ENCODE data around the gene PGC. TPM values are rescaled to one million over a fixed set of nuclear protein-coding genes. Genes with fewer than 3 reads are reported as not detected.

PGC gene
- total and polyA plus RNA-seq, 9 of the 15 experiments (the other 6 are each of a cell fraction or from before 2014, with no cell fraction given) = 0.17 to 0.40 TPM; not detected in 7

GRCh38 chr6:41787219-41787917 is 40.2 kb upstream of the PGC start, which contains the start of gene TOMM6 (continued):
- TF ChIP-seq, protein P1, sequence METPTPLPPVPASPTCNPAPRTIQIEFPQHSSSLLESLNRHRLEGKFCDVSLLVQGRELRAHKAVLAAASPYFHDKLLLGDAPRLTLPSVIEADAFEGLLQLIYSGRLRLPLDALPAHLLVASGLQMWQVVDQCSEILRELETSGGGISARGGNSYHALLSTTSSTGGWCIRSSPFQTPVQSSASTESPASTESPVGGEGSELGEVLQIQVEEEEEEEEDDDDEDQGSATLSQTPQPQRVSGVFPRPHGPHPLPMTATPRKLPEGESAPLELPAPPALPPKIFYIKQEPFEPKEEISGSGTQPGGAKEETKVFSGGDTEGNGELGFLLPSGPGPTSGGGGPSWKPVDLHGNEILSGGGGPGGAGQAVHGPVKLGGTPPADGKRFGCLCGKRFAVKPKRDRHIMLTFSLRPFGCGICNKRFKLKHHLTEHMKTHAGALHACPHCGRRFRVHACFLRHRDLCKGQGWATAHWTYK (CRISPR knock-in tag; IDR thresholded peaks at IDR 0.05) = peak; percentile 74; the same call in 1 of the 2 replicates
- peak; percentile 30; the same call in 1 of the 2 replicates for TF ChIP-seq STAT5A (IDR thresholded peaks at IDR 0.05; ENCODE audit: borderline replicate concordance, low read length)
- TF ChIP-seq ZNF174 (CRISPR knock-in tag; IDR thresholded peaks at IDR 0.05) = no peak
- TF ChIP-seq, protein P2, sequence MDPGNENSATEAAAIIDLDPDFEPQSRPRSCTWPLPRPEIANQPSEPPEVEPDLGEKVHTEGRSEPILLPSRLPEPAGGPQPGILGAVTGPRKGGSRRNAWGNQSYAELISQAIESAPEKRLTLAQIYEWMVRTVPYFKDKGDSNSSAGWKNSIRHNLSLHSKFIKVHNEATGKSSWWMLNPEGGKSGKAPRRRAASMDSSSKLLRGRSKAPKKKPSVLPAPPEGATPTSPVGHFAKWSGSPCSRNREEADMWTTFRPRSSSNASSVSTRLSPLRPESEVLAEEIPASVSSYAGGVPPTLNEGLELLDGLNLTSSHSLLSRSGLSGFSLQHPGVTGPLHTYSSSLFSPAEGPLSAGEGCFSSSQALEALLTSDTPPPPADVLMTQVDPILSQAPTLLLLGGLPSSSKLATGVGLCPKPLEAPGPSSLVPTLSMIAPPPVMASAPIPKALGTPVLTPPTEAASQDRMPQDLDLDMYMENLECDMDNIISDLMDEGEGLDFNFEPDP (CRISPR knock-in tag; IDR thresholded peaks at IDR 0.05) = no peak
- 0 out of 2 replicates have a peak, but pooled peaks have one; percentile 9 for TF ChIP-seq ZBTB17 (CRISPR knock-in tag; IDR thresholded peaks at IDR 0.05)
- no peak for TF ChIP-seq ZNF224 (CRISPR knock-in tag; IDR thresholded peaks at IDR 0.05)
- TF ChIP-seq RFX1 (IDR thresholded peaks at IDR 0.05) = no peak
- TF ChIP-seq EP300 (IDR thresholded peaks at IDR 0.05; ENCODE audit: low read length) = peak; percentile 44; the same call in 1 of the 2 replicates
- no peak for TF ChIP-seq FUS (optimal IDR thresholded peaks at IDR 0.05; ENCODE audit: low read depth, low read length)
- no peak for TF ChIP-seq ZNF584 (CRISPR knock-in tag; IDR thresholded peaks at IDR 0.05; ENCODE audit: low read depth)
- TF ChIP-seq FOXJ3 (CRISPR knock-in tag; IDR thresholded peaks at IDR 0.05) = no peak
- no peak for TF ChIP-seq LARP7 (IDR thresholded peaks at IDR 0.05)
- TF ChIP-seq IRF2 (CRISPR knock-in tag; IDR thresholded peaks at IDR 0.05) = no peak
- peak; percentile 93 for TF ChIP-seq MTA3 (IDR thresholded peaks at IDR 0.05; ENCODE audit: borderline replicate concordance)
- TF ChIP-seq, protein P3, sequence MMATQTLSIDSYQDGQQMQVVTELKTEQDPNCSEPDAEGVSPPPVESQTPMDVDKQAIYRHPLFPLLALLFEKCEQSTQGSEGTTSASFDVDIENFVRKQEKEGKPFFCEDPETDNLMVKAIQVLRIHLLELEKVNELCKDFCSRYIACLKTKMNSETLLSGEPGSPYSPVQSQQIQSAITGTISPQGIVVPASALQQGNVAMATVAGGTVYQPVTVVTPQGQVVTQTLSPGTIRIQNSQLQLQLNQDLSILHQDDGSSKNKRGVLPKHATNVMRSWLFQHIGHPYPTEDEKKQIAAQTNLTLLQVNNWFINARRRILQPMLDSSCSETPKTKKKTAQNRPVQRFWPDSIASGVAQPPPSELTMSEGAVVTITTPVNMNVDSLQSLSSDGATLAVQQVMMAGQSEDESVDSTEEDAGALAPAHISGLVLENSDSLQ (IDR thresholded peaks at IDR 0.05) = peak; percentile 62
- no peak for TF ChIP-seq ADNP (tag; IDR thresholded peaks at IDR 0.05)
- 0 out of 2 replicates have a peak, but pooled peaks have one; percentile 16 for TF ChIP-seq ZNF134 (CRISPR knock-in tag; conservative IDR thresholded peaks at IDR 0.05)
- no peak for TF ChIP-seq ZBTB8A (IDR thresholded peaks at IDR 0.05; ENCODE audit: partially characterized antibody)
- TF ChIP-seq NBN (IDR thresholded peaks at IDR 0.05; ENCODE audit: low read depth) = peak; percentile 96
- TF ChIP-seq GTF2F1 (IDR thresholded peaks at IDR 0.05; ENCODE audit: low read depth, low read length) = peak; percentile 71
- TF ChIP-seq GATAD2A (IDR thresholded peaks at IDR 0.05) = no peak
- no peak for TF ChIP-seq GATA2 (CRISPR knock-in tag; IDR thresholded peaks at IDR 0.05)
- TF ChIP-seq ZNF644 (tag; IDR thresholded peaks at IDR 0.05; ENCODE audit: low read depth) = no peak; the same call in 1 of the 2 replicates
- TF ChIP-seq STAT6 (CRISPR knock-in tag; IDR thresholded peaks at IDR 0.05) = peak; percentile 37
